ENCODE measurements around the gene CHD2. TPM values are rescaled to one million over a fixed set of nuclear protein-coding genes. Genes with fewer than 3 reads are reported as not detected.

CHD2 gene
- total RNA-seq, 1 experiment from 2014 or later: 63.3 TPM

DNA sequence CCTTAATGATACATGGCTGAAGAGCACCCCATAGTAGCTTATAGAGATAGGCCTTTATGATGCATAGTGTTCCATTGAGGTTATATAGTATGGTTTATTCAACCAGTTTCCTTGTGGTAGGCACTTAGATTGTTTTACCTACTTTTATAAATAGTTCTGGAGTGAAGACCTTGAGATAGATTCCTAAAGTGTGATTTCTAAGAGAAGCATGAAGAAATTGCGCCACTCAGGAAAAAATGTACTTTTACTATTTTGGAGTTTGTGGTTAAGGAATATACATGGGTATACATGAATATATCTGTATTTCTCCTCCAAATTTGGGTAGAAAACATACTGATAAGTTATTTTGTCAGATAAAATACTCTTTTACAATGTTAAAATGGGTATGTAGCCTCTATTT lies 70.5 kb downstream of the CHD2 start:
- H4K8ac ChIP-seq (replicated peaks; ENCODE audit: insufficient read length, low read depth, low read length): no peak overlapping the region
- no peak overlapping the region; a peak in 1 of 7 replicates for H3K27ac Mint-ChIP-seq
- no peaks in the 10 kb centered on the region for H3K79me1 ChIP-seq (ENCODE audit: insufficient read depth, low read depth, low read length, poor library complexity, severe bottlenecking)
- no peaks in the 10 kb centered on the region for H3K23me2 ChIP-seq (ENCODE audit: insufficient read length, low read depth, low read length, poor library complexity, severe bottlenecking)
- H3K27me3 Mint-ChIP-seq (ENCODE audit: low read depth): no peaks in the 10 kb centered on the region
- no peak overlapping the region for H2BK15ac ChIP-seq (ENCODE audit: low read depth, low read length)
- no peaks in the 10 kb centered on the region for H3K27me3 ChIP-seq (ENCODE audit: insufficient read depth, low read length)
- H2BK20ac ChIP-seq (ENCODE audit: low read depth, low read length, poor library complexity, severe bottlenecking): no peak overlapping the region
- no peak overlapping the region for H2BK12ac ChIP-seq (ENCODE audit: insufficient read length, low read depth, low read length)
- H3K9me3 Mint-ChIP-seq: no peaks in the 10 kb centered on the region
- no peak overlapping the region for H3K56ac ChIP-seq (ENCODE audit: insufficient read length, low read depth, low read length)
- TF ChIP-seq, protein P1, sequence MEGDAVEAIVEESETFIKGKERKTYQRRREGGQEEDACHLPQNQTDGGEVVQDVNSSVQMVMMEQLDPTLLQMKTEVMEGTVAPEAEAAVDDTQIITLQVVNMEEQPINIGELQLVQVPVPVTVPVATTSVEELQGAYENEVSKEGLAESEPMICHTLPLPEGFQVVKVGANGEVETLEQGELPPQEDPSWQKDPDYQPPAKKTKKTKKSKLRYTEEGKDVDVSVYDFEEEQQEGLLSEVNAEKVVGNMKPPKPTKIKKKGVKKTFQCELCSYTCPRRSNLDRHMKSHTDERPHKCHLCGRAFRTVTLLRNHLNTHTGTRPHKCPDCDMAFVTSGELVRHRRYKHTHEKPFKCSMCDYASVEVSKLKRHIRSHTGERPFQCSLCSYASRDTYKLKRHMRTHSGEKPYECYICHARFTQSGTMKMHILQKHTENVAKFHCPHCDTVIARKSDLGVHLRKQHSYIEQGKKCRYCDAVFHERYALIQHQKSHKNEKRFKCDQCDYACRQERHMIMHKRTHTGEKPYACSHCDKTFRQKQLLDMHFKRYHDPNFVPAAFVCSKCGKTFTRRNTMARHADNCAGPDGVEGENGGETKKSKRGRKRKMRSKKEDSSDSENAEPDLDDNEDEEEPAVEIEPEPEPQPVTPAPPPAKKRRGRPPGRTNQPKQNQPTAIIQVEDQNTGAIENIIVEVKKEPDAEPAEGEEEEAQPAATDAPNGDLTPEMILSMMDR (conservative IDR thresholded peaks at IDR 0.05): no peak
- no peak for DNase-seq
- H3K4me2 ChIP-seq (ENCODE audit: insufficient read depth, insufficient read length, low read length): no peak overlapping the region
- no peaks in the 10 kb centered on the region for H3K79me2 ChIP-seq (ENCODE audit: insufficient read depth, low read length)
- no peak overlapping the region for H3K23ac ChIP-seq (ENCODE audit: insufficient read length, low read depth, low read length)
- no peaks in the 10 kb centered on the region for H3K9me3 ChIP-seq (ENCODE audit: control insufficient read depth, low read depth, low read length)
- H3K4me1 Mint-ChIP-seq: no peaks in the 10 kb centered on the region
- H3K4me3 Mint-ChIP-seq: no peak overlapping the region
- no peak overlapping the region for H4K91ac ChIP-seq (ENCODE audit: insufficient read length, low read depth, low read length)
- H3K27ac ChIP-seq (ENCODE audit: insufficient read length, low read depth, low read length): no peak overlapping the region
- H3K18ac ChIP-seq (ENCODE audit: insufficient read length, low read depth, low read length): no peak overlapping the region
- no peak overlapping the region for H2BK120ac ChIP-seq (ENCODE audit: low read depth, low read length, poor library complexity, severe bottlenecking)
- no peak overlapping the region for H2AFZ ChIP-seq (ENCODE audit: low read length)
- H3K4ac ChIP-seq (ENCODE audit: low read depth, low read length): no peak overlapping the region
- H4K5ac ChIP-seq (ENCODE audit: insufficient read length, low read depth, low read length): no peak overlapping the region
- no CpG with 5 or more reads among the region's 1 CpG for WGBS (ENCODE audit: extremely low coverage, insufficient read length, low lambda C conversion rate)
- H3K14ac ChIP-seq (ENCODE audit: insufficient read depth, low read length): no peak overlapping the region
- H3T11ph ChIP-seq (ENCODE audit: low read length): no peak overlapping the region
- H3K9ac ChIP-seq (ENCODE audit: extremely low read depth, insufficient read length, low read length): no peak overlapping the region
- H2BK5ac ChIP-seq (ENCODE audit: insufficient read length, low read length): no peak overlapping the region
- no peaks in the 10 kb centered on the region for H3K4me1 ChIP-seq (ENCODE audit: insufficient read depth, low read length)
- peaks cover 49 to 88% (median 86%) of the 10 kb centered on the region in 3 experiments for H3K36me3 Mint-ChIP-seq (ENCODE audit: insufficient read depth in 1 of 3, low read depth in 3 of 3)
- H4K20me1 ChIP-seq (ENCODE audit: control insufficient read depth, insufficient read depth, insufficient read length): no peaks in the 10 kb centered on the region
- H2AK5ac ChIP-seq (ENCODE audit: insufficient read length, low read length): no peak overlapping the region

Data from H9 (cell line).